ENCODE data around the gene AKAP17A. TPM values are rescaled to one million over a fixed set of nuclear protein-coding genes. Genes with fewer than 3 reads are reported as not detected.
"Not testable (repeated sequence)": the region's sequence is repeated elsewhere in the genome, so short reads cannot be mapped to it uniquely, and the experiment has no call there.

The AKAP17A gene
- 33.2 and 36.3 TPM in 2 replicates for total RNA-seq (2014; rRNA removed; shearing (Covaris generic))
- polyA plus RNA-seq (2015; cell fraction: cytosol; rRNA removed), result 7.1 and 9.5 TPM in 2 replicates
- 48.9 and 50.5 TPM in 2 replicates for polyA plus RNA-seq (2015; cell fraction: nucleus; rRNA removed)

DNA sequence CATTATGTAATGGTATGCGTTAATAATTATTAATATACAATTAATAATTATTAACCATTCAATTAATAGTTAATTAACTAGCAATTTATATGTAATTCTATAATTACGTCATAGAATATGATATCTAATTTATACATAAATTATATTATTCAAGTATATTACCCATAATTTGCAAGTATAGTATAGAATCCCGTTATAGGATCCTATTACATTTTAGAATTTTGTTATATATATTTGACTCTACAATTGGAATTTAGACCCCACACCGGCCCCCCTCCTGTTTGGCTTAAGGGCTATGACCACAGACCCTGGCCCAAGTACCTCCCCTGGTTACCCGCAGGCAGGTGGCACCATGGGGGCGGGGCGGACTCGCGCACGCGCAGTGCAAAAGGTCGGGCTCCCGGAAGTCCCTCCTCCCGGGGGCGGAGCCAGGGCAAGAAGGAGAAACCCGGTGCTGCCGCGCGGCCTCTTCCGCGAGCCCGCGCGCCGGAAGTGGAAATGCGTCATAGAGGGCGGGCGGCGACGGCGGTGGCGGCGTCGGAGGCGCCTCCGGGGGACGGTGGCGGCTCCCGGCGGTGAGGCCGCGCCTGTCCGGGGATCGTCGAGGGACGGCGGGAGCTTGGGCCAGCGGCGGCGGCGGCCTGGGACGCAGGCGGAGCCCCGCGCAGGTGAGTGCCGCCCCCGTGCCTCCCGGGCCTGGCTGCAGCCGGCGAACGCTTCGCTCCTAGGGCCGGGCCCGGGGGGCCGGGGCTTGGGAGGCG, at the start of gene AKAP17A:
TSS of gene AKAP17A (plus strand) at position 503 of the 761 bp plus-strand sequence. CDS start 1,859 bp downstream, outside the sequence.
- DNase-seq (ENCODE audit: low read depth), result peak; percentile 87

GRCh38 chrX:1542994-1543725, 48.2 kb upstream of the AKAP17A start:
- DNase-seq (ENCODE audit: low read depth), result no peak

DNA sequence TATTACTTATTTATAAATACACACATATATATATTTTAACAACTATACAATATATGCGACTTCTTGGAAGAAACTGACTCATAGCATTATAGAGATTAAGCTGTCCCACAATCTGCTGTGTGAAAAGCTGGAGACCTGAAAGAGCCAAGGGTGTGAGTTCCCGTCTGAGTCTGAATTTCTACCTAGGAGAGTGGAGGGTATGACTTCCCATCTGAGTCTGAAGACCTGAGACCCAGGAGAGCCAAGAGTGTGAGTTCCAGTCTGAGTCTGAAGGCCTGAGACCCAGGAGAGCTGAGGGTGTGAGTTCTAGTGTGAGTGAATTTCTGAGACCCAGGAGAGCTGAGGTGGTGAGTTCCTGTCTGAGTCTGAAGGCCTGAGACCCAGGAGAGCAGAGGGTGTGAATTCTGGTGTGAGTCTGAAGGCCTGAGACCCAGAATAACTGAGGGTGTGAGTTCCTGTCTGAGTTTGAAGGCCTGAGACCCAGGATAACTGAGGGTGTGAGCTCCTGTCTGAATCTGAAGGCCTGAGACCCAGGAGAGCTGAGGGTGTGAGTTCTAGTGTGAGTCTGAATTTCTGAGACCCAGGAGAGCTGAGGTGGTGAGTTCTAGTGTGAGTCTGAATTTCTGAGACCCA, 45.5 kb upstream of the AKAP17A start:
- DNase-seq (ENCODE audit: low read depth), result no peak

GRCh38 chrX:1546691-1547251, 44.6 kb upstream of the AKAP17A start:
- no peak for DNase-seq (ENCODE audit: low read depth)

DNA sequence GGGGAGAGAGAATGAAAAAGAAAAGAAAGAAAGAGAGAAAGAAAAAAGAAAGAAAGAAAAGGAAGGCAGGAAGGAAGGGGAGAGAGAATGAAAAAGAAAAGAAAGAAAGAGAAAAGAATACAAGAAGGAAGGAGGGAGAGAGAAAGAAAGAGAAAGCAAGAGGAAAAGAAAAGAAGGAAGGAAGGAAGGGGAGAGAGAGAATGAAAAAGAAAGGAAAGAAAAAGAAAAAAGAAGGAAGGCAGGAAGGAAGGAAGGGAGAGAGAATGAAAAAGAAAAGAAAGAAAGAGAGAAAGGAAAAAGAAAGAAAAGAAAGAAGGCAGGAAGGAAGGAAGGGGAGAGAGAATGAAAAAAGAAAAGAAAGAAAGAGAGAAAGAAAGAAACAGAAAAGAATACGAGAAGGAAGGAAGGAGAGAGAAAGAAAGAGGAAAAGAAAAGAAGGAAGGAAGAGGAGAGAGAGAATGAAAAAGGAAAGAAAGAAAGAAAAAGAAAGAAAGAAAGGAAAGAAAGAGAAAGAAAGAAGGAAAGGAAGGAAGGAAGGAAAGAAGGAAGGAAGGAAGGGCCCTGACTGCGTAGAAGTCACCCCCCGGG, 39.4 kb upstream of the AKAP17A start:
- DNase-seq (ENCODE audit: low read depth), result no peak

DNA sequence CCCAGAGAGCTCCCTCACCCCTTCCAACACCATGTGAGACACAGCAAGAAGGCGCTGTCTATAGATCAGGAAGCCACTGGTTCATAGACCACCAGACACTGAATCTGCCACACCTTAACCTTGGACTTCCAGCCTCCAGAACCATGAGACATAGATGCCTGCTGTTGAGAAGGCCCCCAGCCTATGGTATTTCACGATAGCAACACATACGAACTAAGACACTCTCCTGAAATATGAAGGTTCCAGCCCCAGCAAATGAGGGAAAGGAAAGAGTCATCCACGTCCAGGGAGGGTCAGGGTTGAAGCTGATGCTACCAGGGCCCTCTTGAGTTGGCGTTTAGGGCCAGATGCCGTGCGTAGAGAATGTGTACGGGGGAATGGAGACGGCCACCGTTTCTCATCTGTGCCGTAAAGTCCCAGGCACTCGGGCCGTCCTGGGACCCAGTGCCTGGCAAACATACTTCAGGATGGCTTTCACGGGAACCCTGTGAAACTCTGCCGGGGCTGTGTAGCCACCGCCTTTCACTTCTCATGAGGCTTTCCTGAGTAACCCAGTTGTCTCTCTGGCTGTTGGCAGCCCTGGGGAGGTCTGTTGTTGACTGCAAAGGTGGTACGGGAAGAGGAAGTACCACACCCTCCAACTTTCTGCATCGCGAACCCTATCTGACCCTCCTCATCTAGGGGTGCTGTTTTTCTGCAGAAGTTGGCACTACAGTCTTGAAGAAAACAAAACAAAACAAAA, 36.8 kb upstream of the AKAP17A start:
- no peak for DNase-seq (ENCODE audit: low read depth)

DNA sequence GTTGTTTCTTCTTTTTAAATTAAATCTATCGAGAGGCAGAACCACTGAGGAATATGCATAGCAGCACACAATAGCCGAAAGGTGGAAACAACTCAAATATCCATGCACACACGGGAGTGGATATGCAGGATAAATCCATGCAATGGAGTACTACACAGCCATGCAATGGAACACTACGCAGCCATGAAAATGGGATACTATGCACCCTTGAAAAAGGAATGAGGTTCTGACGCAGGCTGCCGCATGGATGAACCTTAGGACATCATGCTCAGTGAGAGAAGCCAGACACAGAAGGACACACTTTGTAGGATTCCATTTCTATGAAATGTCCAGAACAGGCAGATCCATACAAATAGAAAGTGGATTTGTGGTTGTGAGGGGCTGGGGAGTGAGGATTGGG, 36.0 kb upstream of the AKAP17A start:
- no peak for DNase-seq (ENCODE audit: low read depth)

DNA sequence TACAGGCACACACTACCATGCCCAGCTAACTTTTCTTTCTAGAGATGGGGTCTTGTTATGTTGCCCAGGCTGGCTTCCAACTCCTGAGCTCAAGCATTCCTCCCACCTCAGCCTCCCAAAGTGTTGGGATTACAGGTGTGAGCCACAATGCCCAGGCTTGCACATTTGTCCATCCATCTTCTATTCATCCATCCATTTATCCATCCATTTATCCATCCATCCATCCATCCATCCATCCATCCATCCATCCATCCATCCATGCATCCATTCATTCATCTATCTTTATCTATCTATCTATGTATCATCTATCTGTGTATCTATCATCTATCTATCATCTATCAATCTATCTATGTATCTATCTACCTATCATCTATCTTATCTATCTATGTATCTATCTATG, 34.0 kb upstream of the AKAP17A start:
- not testable (repeated sequence) for DNase-seq (ENCODE audit: low read depth)

DNA sequence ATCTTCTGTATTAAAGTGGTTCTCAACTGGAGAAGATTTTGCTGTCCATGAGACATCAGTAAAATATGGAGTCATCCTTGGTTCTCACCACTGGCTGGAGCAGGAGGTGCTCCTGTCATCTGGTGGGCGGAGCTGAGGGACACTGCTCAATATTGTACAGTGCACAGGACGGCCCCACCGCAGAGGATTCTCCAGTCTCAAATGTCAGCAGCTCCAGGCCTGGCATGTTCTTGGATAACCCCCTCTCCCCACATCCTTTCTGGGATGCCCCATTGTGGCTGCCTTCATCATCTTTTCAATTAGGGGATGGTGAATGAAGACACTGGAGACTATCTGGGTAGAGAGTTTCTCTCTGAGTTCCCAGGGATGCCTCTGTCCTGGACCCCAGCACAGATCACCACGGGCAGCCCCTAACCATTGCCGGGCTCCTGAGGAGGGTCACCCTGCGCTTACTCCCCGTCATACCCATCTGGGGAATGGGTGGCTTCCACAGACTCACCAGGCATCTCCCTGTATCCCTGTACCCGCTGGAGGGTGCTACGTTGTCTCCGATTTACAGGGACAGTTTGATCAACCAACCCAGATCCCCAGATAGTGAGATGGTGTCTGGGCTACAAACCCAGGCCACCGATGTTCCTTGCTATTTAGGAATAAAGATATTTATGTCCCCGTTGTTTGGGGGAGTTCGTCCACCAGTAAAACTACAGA, 32.5 kb upstream of the AKAP17A start:
- no peak for DNase-seq (ENCODE audit: low read depth)

DNA sequence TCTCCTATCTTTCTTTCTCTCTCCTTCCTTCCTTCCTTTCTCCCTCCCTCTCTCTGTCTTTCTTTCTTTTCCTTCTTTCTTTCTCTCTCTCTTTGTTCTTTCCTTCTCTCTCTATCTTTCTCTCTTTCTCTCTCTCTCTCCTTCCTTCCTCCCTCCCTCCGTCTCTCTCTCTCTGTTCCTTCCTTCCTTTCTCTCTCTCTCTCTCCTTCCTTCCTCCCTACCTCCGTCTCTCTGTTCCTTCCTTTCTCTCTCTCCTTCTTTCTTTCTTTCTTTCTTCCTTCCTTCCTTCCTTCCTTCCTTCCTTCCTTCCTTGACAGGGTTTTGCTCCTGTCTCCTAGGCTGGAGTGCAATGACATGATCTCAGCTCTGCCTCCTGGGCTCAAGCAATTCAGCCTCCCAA, 30.2 kb upstream of the AKAP17A start:
- DNase-seq (ENCODE audit: low read depth), result no peak

- not testable (repeated sequence) for DNase-seq (ENCODE audit: low read depth)
Measured at GRCh38 chrX:1564077-1564476, 27.3 kb upstream of the AKAP17A start.

- no peak for DNase-seq (ENCODE audit: low read depth)
Measured at GRCh38 chrX:1564750-1565683, 26.4 kb upstream of the AKAP17A start.

- DNase-seq (ENCODE audit: low read depth), result not testable (repeated sequence)
Measured at GRCh38 chrX:1574181-1574580, 17.2 kb upstream of the AKAP17A start.

DNA sequence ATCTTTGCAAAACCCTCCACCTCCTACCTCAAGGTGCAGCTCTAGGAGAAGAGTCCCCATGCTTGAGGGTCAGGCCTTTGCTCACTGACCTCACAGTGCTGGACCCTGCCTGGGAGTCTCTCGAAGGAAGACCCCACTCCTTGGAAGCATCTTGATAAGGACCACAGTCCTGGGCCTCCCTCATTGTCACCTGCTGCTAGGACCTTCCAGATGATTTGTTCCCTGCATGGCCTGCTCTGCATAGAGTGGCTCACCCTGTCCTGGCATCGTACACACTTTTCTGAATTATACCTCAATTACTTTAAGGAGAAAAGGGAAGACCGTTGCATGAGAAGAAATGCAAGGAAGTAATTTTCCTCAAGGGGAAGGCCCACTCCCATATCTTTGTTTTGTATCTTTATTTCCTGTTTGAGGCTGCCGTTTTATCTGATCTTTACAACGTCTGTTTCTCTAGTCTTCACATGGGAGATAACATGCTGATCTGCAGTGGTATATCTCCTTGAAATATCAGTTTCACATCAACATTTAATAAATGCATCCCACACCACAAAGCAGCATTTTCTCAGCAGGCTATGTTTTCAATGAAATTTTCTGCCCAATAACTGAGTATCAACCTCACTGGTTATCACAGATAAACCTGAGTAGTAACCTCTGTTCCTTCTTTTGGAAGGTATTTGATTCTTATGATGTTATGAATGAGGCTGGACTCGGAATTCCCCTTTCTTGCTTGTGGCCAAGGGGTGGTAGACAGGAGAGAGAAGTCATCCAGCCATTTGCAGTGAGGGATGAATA, 15.0 kb upstream of the AKAP17A start:
- no peak for DNase-seq (ENCODE audit: low read depth)

DNA sequence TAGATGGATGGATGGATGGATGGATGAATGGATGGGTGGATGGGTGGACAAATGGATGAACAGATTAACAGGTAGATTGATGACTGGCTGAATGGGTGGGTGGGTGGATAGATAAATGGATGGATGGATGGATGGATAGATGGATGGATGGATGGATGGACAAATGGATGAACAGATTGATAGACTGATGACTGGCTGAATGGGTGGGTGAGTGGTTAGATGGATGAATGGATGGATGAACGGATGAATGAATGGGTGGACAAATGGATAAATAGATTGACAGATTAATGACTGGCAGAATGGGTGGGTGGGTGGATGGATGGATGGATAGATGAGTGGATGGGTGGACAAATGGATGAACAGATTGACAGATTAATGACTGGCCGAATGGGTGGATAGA, 13.6 kb upstream of the AKAP17A start:
- no peak for DNase-seq (ENCODE audit: low read depth)

DNA sequence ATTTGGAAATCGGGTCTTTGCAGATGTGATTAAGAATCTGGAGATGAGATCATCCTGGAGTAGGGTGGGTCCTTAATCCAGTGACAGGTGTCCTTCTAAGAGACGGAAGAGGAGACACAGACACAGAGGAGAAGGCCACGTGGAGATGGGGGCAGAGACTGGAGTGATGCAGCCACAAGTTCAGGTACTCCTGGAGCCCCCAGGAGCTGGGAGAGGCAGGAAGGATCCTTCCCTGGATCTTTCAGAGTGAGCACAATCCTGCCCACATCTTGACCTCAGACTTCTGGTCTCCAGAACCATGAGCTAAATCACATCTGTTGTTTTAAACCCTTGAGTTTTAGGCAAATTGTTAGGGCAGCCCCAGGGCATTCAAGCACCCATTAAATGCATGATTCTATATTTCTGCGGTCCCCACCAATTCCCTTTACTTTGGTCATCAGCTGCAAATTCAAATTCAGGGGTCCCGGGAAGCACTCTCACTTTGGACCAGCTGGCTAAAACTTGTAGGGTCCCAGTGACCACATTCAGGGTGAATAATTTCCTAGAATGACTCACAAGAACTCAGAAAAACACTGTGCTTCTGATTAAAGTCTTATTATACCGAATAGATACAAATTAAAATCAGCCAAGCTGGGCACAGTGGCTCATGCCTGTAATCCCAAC, 12.8 kb upstream of the AKAP17A start:
- peak; percentile 28 for DNase-seq (ENCODE audit: low read depth)

GRCh38 chrX:1581132-1581531, 10.3 kb upstream of the AKAP17A start:
- DNase-seq (ENCODE audit: low read depth), result peak; percentile 58
